NK-92 (cell line): Measurements from ENCODE around the gene OR51I1.

ENCODE experiments used
- DNase-seq: peaks from one replicate; lab custom pipeline; 2025; ENCODE audit not compliant: unreplicated experiment; lab: John Stamatoyannopoulos, UW

Gene OR51I1, protein sequence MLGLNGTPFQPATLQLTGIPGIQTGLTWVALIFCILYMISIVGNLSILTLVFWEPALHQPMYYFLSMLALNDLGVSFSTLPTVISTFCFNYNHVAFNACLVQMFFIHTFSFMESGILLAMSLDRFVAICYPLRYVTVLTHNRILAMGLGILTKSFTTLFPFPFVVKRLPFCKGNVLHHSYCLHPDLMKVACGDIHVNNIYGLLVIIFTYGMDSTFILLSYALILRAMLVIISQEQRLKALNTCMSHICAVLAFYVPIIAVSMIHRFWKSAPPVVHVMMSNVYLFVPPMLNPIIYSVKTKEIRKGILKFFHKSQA

DNA sequence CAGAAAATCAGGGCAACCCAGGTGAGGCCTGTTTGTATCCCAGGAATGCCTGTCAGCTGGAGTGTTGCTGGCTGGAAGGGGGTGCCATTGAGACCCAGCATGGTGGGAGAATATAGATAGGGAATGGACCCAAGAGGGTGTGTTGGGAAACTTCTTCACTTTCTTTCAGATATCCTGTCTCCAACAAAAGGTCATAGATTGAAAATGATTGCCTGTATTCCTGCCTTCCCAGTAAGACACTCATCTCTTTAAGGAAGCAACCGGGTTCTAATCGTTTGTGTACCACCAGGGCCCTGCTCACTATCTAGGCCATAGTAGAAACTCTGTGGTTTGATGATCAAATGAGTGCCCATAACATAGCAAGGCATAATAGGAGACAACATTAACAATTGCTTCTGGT, at the start of gene OR51I1:
Gene OR51I1, minus strand, starts transcription at position 101 of the 400 bp plus-strand sequence. Its CDS starts 0 bp downstream, at position 101.
- DNase-seq: no peak

DNA sequence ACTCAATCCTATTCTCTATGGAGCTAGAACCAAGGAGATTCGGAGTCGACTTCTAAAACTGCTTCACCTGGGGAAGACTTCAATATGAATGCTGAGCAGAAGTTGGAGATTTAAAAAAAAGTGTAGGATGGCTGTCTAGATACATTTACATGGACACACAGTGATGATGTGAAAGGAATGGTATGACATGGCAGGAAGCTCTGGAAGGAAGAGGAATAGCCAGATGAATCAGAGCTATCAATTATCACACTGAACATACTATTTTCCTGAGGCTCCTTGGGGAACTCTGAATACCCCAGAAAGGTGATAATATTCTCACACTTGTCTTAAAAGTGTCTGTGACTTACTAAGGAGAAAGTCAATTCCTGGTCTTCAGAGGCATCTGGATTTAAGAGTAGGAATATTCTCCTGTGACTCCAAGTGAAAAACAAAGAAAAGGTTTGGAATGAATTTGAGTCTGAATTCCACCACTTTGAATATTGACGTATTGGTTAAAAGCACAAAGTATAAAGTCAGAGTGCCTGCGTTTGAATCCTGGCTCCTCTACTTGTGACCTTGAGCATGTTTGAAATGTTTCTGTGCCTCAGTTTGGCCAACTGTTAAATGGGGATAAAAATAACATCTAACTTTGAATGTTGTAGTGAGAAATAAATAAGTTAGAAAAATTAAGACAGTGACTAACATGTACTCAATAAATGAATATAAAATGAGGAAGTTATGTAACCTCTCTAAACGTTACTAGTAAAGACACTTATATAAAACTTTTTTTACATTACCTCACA, 48.5 kb upstream of the OR51I1 start:
- DNase-seq: no peak

DNA sequence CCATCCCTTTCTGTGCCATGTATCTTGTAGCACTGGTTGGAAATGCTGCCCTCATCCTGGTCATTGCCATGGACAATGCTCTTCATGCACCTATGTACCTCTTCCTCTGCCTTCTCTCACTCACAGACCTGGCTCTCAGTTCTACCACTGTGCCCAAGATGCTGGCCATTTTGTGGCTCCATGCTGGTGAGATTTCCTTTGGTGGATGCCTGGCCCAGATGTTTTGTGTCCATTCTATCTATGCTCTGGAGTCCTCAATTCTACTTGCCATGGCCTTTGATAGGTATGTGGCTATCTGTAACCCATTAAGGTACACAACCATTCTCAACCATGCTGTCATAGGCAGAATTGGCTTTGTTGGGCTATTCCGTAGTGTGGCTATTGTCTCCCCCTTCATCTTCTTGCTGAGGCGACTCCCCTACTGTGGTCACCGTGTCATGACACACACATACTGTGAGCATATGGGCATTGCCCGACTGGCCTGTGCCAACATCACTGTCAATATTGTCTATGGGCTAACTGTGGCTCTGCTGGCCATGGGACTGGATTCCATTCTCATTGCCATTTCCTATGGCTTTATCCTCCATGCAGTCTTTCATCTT, 47.6 kb upstream of the OR51I1 start:
- no peak for DNase-seq

DNA sequence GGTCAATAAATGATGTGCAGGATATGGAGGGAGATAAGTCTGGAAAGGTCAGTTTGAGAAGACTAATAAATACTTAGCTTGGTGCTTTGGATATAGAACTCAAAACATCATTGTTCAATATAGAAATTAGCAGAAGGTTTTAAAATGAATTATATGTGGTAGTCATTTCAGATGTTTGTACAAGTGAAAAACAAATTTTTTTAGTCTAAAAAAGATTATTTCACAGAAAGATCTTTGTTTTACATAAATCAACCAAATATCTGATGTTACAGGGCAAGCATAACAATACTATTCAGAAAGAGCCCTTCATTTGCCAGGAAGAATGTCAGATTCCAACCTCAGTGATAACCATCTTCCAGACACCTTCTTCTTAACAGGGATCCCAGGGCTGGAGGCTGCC, 47.1 kb upstream of the OR51I1 start, which contains the start of gene OR52D1:
Gene OR52D1, plus strand, starts transcription at position 301 of the 400 bp plus-strand sequence. Its CDS starts 22 bp downstream, at position 323.
- DNase-seq: no peak

DNA sequence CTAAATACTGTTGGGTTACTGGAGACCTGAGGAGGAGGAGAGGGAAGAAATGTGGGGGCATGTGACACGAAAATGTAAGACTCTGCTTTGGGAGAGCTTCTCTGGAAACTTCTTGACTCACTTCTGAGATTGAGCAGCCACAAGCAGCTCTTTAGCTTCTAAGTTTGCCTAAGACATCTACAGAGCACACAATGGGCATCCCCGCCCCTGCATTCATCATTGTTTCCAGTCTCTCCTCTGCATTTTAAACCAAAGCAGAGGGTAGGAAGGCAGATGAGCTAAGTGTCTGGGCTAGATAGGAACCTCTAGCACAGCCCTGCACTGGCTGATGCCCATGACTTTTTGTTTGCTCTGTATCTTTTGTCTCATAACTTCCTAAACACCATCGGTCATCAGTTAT, 45.1 kb upstream of the OR51I1 start:
- DNase-seq: no peak

DNA sequence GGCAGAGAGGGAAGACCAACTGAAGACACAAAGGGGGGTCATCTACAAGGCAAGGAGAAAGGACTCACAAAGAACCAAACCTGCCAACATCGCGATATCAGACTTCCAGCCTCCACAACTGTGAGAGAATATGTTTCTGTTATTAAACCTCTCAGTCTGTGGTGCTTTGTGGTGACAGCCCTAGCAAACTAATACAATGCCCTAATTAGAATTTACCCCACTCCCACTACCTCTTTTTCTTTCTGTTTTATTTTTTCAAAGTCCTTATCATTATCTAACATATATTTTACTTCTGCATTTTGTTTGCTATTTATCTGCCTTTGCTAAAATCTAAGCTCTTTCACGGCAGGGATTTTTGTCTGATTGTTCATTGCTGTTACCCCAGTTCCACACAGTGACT, 44.7 kb upstream of the OR51I1 start:
- no peak for DNase-seq

DNA sequence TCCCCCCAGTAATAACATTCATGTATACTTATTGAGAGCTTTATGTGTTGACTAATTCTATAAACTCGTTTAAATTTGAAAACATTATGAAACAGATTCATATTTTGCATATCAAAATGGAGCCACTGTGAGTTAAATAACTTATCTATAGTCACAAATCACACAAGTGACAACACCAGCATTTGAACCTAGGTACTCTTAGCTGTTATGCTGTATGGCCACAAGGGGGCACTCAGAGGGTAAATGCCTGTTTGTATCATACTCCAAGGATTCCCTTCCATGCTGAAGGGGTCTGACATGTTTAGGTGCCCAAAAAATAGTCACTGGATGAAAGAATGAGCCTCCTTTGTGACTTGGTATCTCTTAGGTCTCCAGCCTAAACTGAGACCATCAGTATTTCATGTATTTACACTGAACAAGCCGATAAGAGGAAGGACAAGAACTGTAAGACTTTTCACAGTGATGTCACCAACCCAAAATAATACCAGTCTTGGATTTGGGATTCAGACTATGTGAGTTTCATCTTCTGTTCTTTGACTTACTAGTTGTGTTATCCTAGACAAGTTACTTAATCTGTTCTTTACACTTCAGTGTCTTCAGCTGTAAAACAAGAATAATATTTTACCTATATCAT, 35.0 kb upstream of the OR51I1 start:
- DNase-seq: no peak

DNA sequence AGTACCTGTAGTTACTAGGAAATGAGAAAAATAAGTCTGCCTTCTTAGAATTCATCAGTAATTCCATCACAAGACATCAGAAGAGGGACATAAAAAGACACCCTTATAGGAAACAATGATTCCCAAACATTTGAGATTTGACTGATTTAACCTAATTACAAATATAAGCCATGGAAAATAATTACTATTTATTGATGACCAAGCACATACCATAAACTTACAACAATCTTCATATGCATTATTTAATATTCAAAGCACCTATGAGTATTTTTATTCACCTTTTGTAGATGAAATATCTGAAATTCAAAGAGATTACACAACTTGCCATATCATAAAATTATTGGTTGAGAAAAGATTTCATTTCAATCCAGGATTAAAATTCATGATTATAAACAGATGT, 32.6 kb upstream of the OR51I1 start:
- DNase-seq: no peak

DNA sequence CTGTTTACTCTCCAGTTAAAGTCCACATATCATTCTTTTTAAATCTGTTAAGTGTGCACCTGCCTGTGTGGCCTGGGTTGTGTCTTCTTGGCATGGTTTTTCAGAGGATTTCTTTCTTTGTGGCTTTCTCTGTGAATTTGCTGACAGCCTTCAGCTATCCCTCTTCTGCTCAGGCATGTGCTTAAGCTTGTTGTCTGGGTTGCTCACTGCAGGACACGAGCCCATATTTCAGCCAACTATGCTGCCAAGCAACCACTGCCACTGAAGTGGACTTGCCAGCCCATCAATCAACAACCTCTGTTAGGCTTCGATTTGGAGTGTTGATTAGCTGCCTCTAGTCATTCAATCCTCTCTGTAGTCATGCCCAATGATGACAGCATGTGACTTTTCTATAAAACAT, 26.2 kb upstream of the OR51I1 start:
- no peak for DNase-seq

DNA sequence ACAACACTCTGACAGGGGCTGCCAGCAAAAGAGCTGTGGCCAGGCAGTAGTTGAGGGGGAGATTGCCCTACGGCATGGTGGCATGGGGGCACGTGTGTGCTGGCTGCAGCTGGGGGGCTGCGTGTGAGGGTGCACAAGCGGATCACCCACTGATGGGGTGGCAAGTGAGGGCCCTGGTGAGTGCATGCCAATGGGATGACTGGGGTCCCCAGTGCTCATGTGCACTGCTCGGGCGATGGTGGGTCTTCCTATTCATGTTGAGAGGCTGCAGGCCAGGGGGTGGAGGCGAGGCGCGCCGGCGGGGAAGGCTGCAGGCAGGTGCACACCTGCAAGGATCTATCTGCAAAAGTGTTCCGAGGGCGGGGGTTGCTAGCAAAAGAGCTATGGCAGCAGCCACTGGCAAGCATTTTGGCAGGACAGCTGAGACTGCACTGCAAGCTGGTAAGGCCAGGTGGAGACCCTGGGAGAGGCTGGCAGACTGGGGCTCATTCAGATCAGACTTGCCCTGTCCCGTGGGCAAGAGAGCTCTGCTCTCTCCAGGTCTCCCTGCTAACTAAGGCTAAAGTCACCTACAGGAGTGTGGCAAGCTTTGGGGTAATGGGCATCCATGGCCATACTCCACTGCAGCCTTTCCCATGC, 19.8 kb upstream of the OR51I1 start:
- DNase-seq: no peak

DNA sequence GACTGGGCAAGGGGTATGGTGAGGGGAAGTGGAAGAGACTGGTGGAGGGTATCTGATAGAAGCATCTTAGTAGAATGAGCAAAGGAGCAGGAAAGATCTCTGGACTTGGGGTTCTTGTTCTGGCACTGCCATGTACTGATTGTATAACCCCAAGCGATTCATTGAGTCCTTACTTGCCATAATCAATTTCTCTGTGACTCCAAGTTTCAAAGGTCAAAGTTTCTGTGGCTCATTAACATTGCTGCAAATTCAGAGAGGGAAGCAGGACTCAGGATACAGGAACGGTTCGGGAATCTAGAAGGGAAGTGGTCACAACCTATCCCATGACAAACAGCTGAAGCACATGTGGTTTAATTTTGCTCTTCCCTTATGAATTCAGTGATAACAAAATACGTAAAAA, 8.1 kb upstream of the OR51I1 start:
- no peak for DNase-seq

DNA sequence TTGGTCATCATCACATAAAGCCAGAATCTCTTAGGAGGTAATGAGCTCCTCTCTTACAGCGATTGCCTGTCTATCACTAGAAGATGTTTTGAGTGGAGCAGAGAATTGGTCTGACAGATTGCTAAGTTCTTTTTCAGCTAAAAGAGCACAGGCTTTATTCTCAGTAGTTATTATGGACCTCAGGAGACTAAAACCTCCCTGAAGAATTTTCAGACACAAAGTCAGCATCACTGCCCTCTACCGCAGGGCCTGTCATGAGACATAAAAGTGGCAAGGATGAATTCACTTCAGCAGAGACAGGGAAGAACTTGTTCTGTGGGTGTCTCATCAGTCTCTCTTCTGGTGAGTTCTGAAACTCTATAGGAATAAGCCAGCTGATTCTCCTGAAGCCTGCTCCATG, 7.7 kb upstream of the OR51I1 start, which contains the start of gene OR51I2:
Gene OR51I2, plus strand, starts transcription at position 301 of the 400 bp plus-strand sequence. CDS start 4,166 bp downstream, outside the sequence.
- DNase-seq: no peak

DNA sequence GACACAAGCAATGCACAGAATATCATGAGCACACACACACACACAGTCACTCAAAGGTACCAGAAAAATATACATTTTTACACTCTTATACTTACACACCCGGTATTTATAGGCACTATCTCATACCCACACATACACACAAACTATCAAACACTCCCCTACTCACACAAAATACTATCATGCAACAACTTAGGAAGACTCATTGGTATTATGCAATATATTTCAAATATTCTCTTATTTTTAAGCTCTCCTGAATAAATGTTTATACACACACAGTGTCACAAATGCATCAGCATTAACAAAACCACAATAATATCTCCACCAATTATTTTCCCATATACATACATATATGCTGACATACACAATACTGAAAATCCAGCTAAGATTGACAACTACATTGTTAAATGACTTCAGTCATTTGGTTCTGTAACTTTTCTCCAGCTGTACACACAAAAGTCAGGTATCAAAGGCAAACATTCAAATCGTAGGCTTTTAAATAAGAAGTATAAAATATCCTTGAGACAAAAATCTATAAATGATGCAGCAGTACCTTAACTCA, 2.6 kb upstream of the OR51I1 start:
- DNase-seq: no peak

DNA sequence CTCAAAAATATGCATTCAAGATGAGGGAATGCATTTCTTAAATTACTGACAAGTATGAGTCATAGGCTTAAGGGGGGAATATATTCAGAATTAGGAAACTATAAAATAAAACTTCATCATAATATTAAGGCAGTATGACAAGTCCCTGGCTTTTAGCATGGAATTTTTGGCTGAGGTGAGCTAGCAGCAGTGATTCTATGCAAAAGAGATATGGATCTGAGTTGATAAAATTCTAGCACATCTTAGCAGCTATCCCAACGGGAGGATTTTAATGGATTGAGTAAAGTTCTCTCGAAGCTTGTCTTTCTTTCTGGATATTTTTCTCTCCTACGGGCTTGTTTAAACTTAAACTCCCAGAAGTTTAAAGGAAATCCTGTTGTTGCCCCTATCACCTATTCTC, 18.2 kb downstream of the OR51I1 start:
- DNase-seq: no peak

DNA sequence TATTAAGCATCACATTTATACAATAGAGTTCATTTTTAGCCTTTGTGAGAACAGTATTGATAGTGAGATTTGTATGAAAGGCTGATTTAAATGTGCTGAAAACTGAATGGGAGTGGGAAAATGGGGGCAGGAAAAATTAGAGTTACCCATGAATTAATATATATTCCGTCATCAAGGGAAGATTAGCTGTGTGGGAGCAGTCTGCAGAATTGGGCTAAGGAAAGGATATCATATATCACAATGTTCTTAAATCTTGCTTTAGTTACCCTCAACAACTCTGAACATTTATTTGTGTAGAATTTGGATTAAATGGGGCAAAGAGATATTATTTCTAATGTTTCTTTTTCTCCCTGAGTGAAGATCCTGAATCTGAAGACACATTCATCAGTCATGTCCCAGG, 19.5 kb downstream of the OR51I1 start, which contains the start of gene OR51Q1:
Gene OR51Q1, plus strand, starts transcription at position 301 of the 400 bp plus-strand sequence. Its CDS starts 90 bp downstream, at position 391.
- no peak for DNase-seq

DNA sequence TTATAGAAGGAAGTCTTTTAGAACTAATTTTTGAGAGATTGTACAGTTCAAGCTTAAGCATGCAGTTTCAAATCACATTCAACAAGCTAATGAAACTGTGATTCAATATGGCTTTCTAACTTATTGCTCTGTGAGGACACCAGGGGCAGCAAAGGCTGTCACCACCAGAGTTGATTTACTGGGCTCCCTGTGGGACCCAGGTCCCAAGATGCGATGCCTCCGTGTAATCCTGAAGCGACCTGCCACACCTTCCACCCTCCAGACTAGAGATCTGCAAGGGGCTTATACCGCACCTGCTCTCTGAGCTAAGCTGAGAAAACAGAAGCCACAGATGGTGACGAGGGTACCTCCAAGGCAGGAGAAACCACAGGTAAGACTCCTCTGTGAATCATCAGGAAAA, 20.3 kb downstream of the OR51I1 start:
- DNase-seq: no peak

DNA sequence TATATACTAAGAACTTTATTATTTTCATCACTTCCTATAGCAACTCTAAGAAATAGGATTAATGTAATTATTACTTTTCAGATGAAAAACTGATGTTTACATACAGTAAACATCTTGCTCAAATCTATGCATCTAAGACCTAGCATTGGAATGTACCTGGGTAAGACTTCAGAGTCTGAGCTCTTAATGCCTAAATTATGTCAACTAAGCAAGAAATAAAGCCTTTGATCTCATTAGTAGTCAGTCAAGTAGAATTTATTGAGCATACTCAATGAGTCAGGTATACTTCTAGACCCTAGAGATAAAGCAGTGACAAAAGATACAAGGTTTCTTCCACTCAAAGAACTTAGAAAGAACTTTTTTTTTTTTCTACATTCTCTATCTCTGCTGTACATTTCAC, 36.1 kb downstream of the OR51I1 start:
- DNase-seq: no peak

DNA sequence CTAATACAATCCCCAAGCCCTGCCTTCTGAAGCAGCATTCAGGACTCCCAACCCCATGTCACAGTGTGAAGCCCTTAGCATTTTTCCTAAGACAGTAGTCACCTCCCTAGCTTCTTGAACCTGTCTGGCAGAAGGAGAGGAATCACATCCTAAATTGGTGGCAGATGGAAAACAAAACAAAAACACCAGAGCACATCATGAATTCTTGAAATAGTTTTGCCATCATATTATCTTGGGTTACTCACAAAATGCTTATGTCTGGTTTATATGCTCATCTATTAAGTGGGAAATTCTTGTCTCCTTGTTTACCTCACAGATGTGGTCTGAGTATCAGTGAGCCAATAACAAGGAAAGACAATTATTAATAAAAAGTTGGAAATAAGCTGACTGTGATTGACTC, 42.4 kb downstream of the OR51I1 start:
- no peak for DNase-seq

DNA sequence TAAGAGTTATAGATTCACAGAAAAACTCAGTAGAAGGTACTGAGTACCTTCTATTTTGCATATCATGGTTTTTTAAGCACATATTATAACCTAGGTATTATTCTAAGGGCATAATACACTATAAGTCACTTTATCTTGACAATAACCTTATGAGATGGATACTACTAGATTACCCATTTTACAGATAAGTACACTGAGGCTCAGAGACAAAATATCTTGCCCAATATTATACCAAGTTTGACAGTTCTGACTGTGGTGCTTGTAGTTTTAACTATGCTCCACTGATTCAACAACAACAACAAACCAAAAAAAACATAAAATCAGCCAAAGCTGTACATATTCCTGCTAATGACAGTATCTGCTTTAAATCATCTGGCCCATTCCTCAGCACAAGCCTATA, 47.2 kb downstream of the OR51I1 start:
- no peak for DNase-seq
